Chondrocyte (in vitro differentiated cells): Measurements from ENCODE around the gene DSC1. TPM values are rescaled to one million over a fixed set of nuclear protein-coding genes. Genes with fewer than 3 reads are reported as not detected.

ENCODE experiments used
- DNase-seq: peaks from one replicate; pipeline ENCODE4 v3.0.0; 2021; ENCODE audit warnings: mixed read lengths, low spot score
- H3K27ac Mint-ChIP-seq: one replicate; pipeline ENCODE4 v1.8.0; 2021; ENCODE audit warnings: mild to moderate bottlenecking, moderate library complexity, mixed read lengths; ENCODE audit not compliant: unreplicated experiment
- H3K27me3 Mint-ChIP-seq: 2 replicates; pipeline ENCODE4 v1.8.0; 2021; ENCODE audit warnings: low read depth, mixed read lengths
- H3K36me3 Mint-ChIP-seq: 2 replicates; pipeline ENCODE4 v1.8.0; 2021; ENCODE audit warnings: low read depth, mixed read lengths
- H3K4me1 Mint-ChIP-seq: 2 replicates; pipeline ENCODE4 v1.8.0; 2021; ENCODE audit warnings: low read depth, mild to moderate bottlenecking, mixed read lengths
- H3K4me3 Mint-ChIP-seq: one replicate; pipeline ENCODE4 v1.8.0; 2021; ENCODE audit warnings: mild to moderate bottlenecking, moderate library complexity, mixed read lengths; ENCODE audit not compliant: unreplicated experiment
- H3K9me3 Mint-ChIP-seq: 2 replicates; pipeline ENCODE4 v1.8.0; 2021; ENCODE audit warnings: low read depth, mixed read lengths
- total RNA-seq: library from RNA; stranded (reverse); gene quantifications from 3 replicates; pipeline ENCODE4 v1.2.1, GENCODE V29; 2021
- TF ChIP-seq, protein P1 (sequence below): fragments of 200-600 bp; sonication (generic); IDR thresholded peaks from 2 replicates; pipeline ENCODE4 v1.5.0; 2021; ENCODE audit warnings: antibody characterized with exemption, mild to moderate bottlenecking, moderate library complexity

DSC1 gene
- total RNA-seq, 1 donor from 2014 or later, result not detected

- Mint-ChIP-seq H3K36me3 (no peaks in the 10 kb centered on the region), H3K27me3 (peaks cover 9% of the 10 kb centered on the region), H3K4me1 (no peaks in the 10 kb centered on the region), H3K9me3 (no peaks in the 10 kb centered on the region), H3K27ac (no peak overlapping the region), H3K4me3 (no peak overlapping the region)
- TF ChIP-seq, protein P1, sequence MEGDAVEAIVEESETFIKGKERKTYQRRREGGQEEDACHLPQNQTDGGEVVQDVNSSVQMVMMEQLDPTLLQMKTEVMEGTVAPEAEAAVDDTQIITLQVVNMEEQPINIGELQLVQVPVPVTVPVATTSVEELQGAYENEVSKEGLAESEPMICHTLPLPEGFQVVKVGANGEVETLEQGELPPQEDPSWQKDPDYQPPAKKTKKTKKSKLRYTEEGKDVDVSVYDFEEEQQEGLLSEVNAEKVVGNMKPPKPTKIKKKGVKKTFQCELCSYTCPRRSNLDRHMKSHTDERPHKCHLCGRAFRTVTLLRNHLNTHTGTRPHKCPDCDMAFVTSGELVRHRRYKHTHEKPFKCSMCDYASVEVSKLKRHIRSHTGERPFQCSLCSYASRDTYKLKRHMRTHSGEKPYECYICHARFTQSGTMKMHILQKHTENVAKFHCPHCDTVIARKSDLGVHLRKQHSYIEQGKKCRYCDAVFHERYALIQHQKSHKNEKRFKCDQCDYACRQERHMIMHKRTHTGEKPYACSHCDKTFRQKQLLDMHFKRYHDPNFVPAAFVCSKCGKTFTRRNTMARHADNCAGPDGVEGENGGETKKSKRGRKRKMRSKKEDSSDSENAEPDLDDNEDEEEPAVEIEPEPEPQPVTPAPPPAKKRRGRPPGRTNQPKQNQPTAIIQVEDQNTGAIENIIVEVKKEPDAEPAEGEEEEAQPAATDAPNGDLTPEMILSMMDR, result no peak
- DNase-seq, result no peak
Measured at GRCh38 chr18:31155498-31155897, 7.2 kb downstream of the DSC1 start.

- Mint-ChIP-seq H3K27me3 (peaks cover 9% of the 10 kb centered on the region), H3K27ac (no peak overlapping the region), H3K4me1 (no peaks in the 10 kb centered on the region), H3K4me3 (no peak overlapping the region), H3K9me3 (no peaks in the 10 kb centered on the region), H3K36me3 (no peaks in the 10 kb centered on the region)
- no peak for DNase-seq
- TF ChIP-seq, protein P1, result no peak
Measured at GRCh38 chr18:31154181-31154580, 8.5 kb downstream of the DSC1 start.

- no peaks in the 10 kb centered on the region for H3K9me3 Mint-ChIP-seq
- H3K36me3 Mint-ChIP-seq, result no peaks in the 10 kb centered on the region
Measured at GRCh38 chr18:31149351-31149750, 13.3 kb downstream of the DSC1 start.

GRCh38 chr18:31148600-31148999 is 14.1 kb downstream of the DSC1 start:
- no peak overlapping the region for H3K27ac Mint-ChIP-seq
- H3K36me3 Mint-ChIP-seq, result no peaks in the 10 kb centered on the region
- peaks cover 4% of the 10 kb centered on the region for H3K27me3 Mint-ChIP-seq
- H3K9me3 Mint-ChIP-seq, result no peaks in the 10 kb centered on the region
- TF ChIP-seq, protein P1, result no peak
- H3K4me3 Mint-ChIP-seq, result no peak overlapping the region
- no peaks in the 10 kb centered on the region for H3K4me1 Mint-ChIP-seq
- DNase-seq, result no peak

More at GRCh38 chr18:31149351-31149750, 13.3 kb downstream of the DSC1 start:
- no peaks in the 10 kb centered on the region for H3K4me1 Mint-ChIP-seq
- H3K27ac Mint-ChIP-seq, result no peak overlapping the region
- no peak overlapping the region for H3K4me3 Mint-ChIP-seq
- DNase-seq, result no peak
- TF ChIP-seq, protein P1, result no peak
- peaks cover 4% of the 10 kb centered on the region for H3K27me3 Mint-ChIP-seq

- DNase-seq, result no peak
- Mint-ChIP-seq H3K27ac (no peak overlapping the region), H3K27me3 (peaks cover 5% of the 10 kb centered on the region), H3K9me3 (no peaks in the 10 kb centered on the region), H3K4me1 (no peaks in the 10 kb centered on the region), H3K36me3 (no peaks in the 10 kb centered on the region), H3K4me3 (no peak overlapping the region)
- TF ChIP-seq, protein P1, result no peak
Measured at GRCh38 chr18:31146809-31147208, 15.8 kb downstream of the DSC1 start.
